GM21528 (cell line): ENCODE measurements around the gene SMAD6.

Source experiments
- ATAC-seq: cut with Tn5 transposase; IDR thresholded peaks from one replicate; pipeline ENCODE4 v1.9.1; 2021; ENCODE audit warnings: mild to moderate bottlenecking, moderate library complexity; ENCODE audit not compliant: unreplicated experiment, low FRiP score

Gene SMAD6

DNA sequence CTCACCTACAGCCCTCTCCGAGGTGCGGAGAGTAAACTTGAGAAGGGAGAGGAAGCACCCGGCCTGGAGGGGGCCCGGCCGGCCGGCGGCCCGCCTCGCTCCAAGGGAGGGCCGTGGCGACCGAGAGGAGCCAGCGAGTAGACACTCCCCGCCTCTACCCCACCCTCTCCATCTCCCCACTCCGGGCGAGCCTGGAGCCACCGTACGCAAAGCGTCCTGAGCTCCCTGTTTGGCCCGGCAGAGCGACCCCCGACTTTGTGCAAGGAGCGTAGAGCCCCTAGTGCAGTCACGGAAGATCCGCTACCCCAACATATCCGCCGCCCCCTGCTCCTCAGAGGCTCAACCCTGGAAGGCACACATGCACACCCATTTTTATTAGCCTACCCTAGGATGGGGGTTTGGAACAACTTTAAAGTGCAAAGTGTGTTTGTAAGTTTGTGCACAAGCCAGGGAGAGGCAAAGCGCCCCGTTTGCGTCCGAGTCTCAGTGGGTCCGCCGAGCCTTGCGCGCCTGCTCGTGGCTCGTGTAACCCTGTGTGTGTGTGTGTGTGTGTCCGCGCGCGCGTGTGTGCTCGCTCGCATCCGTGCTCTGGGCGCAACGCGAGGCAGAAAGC is 508 bp upstream of the SMAD6 start:
- peak; percentile 32 for ATAC-seq

DNA sequence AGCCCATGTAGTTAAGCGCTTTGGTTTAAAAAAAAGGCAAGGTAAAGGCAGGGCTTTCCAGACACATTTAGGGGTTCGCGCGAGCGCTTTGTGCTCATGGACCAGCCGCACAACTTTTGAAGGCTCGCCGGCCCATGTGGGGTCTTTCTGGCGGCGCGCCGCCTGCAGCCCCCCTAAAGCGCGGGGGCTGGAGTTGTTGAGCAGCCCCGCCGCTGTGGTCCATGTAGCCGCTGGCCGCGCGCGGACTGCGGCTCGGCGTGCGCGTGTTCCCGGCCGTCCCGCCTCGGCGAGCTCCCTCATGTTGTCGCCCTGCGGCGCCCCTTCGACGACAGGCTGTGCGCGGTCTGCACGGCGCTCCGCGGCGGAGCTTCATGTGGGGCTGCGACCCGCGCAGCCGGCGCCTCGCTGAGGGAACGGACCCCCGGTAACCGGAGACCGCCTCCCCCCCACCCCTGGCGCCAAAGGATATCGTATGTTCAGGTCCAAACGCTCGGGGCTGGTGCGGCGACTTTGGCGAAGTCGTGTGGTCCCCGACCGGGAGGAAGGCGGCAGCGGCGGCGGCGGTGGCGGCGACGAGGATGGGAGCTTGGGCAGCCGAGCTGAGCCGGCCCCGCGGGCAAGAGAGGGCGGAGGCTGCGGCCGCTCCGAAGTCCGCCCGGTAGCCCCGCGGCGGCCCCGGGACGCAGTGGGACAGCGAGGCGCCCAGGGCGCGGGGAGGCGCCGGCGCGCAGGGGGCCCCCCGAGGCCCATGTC is 927 bp downstream of the SMAD6 start:
- no peak for ATAC-seq

DNA sequence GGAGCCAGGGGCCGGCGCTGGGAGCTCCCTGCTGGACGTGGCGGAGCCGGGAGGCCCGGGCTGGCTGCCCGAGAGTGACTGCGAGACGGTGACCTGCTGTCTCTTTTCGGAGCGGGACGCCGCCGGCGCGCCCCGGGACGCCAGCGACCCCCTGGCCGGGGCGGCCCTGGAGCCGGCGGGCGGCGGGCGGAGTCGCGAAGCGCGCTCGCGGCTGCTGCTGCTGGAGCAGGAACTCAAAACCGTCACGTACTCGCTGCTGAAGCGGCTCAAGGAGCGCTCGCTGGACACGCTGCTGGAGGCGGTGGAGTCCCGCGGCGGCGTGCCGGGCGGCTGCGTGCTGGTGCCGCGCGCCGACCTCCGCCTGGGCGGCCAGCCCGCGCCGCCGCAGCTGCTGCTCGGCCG is 1.5 kb downstream of the SMAD6 start:
- no peak for ATAC-seq

DNA sequence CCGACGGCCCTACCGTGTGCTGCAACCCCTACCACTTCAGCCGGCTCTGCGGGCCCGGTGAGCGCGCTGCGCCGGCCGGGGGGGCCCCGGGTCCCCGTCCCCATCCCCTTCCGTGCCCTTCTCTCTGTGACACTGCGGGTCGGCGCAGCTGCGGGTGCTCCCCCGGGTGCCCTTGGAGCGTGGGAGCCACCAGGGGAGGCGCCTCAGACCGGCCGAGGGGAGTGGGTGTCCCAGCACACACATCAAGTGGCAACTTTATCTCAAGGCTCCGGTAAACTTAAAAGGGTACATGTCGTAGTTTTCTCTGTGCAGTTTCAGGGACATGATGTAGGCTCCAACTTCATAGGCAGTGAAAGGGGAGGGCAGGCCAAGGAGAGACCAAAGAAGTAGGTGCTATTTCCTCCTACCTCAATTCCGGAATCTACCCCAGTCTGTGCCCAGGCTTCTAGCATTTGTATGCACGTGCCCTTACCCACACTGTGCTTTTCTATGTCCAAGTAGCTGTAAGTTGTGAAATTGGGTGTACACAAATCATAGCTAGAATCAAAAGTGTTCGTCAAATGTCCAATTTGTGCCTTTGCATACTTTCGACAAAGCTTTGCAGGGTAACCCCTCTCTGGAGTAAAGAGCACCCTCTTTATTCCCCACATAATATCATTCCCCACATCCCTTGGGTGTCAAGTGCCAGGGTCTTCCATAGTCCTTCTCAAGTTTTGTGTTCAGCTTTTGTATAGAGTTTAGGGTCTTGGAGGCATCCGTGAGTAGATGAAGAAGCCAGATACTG is 2.2 kb downstream of the SMAD6 start:
- no peak for ATAC-seq

DNA sequence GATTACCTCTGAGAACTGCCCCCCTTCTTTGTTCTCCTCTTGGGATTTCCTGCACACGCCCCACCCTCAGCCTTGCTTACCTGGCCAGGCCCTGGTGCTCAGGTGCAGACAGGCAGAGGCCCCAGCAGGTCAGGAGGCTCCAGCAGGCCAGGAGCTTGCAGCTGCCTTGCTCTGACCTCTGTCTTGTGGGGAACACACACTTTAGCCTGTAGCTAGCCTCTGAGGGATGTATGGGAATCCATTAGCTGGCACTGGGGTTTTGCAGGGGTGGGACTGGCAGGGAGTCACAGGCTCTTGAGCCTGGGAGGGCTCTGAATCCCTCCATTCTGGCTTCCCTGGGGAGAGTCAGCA is 2.7 kb downstream of the SMAD6 start:
- ATAC-seq: no peak

GRCh38 chr15:66705277-66706146 is 3.5 kb downstream of the SMAD6 start:
- ATAC-seq: no peak

DNA sequence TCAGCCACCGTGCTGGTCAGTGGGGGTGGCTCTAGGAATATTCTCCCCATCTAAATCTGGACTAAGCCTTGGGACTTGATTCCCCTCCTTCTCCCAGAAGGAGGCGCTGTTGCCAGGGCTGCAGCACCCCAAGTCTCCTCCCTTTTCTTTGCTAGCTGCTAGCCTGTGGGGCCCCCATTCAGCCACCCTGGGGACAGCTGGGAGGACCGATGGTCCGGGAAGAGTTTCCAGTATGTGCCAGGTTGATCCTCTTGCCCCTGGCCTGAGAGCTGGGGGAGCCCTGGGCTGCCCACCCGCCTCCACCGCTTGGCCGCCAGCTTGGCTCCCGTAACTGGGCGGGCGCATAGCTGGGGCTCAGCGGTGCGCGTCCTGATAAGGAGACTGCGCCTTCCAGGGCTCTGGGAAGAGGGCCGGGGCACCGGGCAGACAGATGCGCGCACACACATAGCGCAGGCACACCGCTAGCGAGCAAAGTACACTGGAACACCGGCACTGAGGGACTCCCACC is 4.2 kb downstream of the SMAD6 start:
- ATAC-seq: no peak

DNA sequence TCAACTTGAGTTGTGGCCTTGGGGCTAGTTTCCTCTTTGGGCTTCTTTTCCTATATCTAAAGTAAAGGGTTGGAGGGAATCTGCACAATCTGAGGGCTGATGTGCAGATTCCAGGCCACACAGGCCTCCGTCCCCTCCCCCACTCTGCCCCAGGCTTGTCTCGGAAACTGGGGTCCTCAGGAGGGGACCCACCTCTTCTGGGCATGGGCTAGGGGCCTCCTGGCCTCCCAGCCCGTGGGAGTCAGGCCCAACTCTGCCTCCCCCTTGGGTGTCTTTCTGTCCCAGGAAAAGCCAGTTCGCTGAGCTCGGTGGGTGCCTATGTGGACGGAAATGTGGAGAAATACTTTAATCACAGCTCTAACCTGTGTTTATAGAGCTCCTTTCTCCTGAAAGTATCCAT is 4.8 kb downstream of the SMAD6 start:
- ATAC-seq: no peak

DNA sequence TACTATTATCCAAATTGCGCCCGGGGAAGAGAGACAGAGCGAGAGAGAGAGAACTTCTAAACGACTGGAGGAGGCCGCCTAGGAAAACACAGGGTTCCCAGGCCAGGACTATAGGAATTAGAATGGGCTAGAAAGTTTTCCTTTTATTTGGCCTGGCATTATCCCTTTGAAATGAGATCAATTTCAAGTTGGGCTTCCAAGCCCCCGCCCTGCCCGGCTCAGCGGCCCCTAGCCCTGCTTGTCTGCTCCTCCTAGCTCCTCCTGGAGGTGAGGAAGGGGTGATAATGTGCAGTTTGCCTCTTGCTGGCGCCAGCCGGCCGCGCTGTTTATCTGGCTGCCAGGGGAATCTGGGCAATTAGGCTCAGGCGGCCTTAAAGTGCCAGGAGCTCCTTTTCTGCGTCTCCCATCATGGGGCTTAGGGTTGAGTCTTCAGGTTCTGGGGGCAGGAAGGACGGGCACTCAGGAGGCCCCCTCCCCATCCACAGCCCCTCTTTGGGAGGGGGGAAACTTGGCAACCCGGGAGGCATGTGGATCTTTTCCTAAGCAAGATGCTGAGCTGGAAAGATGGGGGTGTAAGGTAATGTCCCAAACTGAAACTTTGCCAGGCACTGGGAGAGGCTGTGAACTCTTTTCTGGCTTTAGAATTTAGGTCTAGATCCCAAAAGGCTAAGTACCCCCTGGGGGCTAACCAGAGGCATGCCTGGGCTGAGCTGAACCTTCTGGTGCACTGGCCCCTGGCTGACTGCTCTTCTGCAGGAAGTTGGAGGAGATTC is 5.5 kb downstream of the SMAD6 start:
- no peak for ATAC-seq

- no peak for ATAC-seq
These were observed 6.4 kb downstream of the SMAD6 start for GRCh38 chr15:66708389-66708788.

- no peak for ATAC-seq
These were observed 7.8 kb downstream of the SMAD6 start for GRCh38 chr15:66709884-66710283.

DNA sequence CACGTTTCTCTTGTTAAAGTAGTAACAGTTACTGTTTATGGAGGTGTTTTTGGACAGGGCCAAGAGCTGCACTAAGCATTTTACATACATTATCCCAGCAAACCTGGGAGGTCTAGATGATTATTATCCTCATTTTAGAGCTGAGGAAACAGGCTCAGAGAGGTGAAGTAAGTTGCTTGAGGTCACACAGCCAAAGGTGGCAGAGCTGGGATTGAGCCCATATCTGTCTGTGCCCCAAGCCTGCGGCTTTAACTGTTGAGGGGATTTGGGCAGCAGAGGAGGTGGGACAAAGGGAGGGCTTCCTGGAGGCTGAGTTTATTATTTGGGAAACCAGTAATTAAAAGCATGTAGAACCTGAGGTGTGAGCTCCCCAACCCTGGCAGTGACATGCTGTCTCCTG is 9.2 kb downstream of the SMAD6 start:
- ATAC-seq: no peak

DNA sequence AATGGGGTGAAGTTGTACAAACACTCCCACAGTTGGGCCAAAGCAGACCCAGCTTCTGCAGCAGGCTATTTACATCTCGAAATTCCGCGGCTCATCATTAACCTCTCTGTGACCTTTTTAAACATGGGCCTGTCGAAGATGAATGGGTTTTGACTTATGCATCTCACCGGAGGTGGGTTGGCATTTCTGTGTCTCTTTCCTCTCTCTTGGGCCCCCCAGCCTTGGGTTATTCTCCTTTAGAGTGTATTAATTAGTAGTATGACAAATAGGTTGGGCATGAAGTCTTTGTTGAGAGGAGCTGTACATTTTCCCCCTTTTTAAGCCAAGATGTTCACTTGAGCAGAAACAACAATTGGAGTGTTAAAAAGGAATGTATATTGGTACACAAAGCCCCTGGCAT is 9.8 kb downstream of the SMAD6 start:
- no peak for ATAC-seq

DNA sequence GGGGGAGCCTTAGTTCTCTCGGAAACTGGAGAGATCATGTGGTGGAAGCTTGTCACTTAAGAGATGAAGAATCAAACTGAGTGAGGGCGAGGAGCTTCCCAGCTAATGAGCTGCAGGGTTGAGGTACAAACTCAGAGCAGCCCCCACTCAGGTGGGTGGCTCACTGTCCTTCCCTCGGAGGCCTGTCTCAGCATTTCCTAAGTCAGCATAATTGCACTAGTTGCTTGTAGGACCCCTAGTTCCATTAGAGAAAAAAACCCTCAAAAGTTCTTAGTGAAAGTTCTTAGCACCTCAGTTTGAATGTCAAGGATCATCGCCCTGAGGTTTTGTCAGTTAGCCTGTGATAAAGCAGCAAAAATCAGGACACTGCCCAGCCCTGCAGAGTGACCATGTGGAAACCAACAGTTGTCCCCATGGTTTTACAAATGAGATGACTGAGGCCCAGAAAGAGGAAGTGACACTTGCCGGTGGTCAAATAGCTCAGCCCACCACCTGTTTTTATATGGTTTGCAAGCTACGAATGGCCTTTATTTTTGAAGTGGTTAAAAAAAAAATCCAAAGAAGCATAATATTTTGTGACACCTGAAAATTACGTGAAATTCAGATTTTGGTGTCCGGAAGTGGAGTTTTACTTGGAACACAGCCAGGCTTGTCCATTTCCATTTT is 11.9 kb downstream of the SMAD6 start:
- ATAC-seq: no peak

GRCh38 chr15:66714543-66714981 is 12.5 kb downstream of the SMAD6 start:
- no peak for ATAC-seq

DNA sequence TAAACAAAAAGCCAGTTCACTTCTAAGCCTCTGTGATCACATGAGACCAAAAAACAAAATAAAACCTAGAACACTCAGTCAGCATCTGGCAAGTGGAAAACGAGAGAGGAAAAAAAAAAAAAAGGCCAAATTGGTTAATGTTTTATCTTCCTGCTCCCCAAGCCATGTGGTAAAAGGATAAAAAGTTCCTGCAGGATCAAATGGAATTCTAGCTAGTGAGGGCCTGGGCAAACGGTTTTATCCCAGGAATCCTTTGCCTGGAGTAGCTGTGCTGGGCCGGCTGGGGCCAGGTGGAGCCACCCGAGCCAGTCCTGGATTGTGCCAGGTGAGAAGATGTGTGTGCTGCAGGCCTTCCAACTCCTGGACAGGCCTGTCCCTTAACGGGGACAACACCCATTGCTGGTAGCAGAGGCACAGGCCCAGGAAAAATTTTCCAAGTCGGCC is 13.2 kb downstream of the SMAD6 start:
- ATAC-seq: no peak

- ATAC-seq: no peak
These were observed 14.0 kb downstream of the SMAD6 start for GRCh38 chr15:66715720-66716655.

DNA sequence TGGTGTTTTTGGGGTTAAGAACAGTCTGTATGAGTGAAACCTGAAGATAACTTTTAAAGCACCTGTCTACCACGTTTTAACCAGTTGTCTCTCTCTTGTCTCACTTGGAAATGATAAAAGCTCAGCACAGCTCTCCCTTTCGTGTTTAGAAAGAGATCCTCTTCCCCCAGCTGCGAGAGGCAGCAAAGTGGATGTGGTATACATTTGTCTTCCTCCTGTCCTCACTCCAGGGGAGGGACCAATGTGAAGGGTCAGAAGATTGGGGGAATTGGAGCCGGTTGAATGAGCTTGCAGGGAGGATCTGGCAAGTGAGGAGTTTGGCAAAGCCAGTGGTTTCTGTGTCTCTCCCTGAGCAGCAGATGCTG is 14.6 kb downstream of the SMAD6 start:
- ATAC-seq: no peak
